ENCODE results near the gene GFY.
"Not testable (repeated sequence)": the region's sequence is repeated elsewhere in the genome, so short reads cannot be mapped to it uniquely, and the experiment has no call there.

The GFY gene

GRCh38 chr19:49447485-49448431 lies 22.6 kb downstream of the GFY start:
- no peak for DNase-seq

GRCh38 chr19:49448432-49448786 lies 23.2 kb downstream of the GFY start:
- DNase-seq: no peak

- no peak for DNase-seq
Observed at GRCh38 chr19:49450405-49450804, 25.2 kb downstream of the GFY start.

GRCh38 chr19:49451430-49452181 lies 26.4 kb downstream of the GFY start, which contains the start of gene PIH1D1:
Gene PIH1D1, minus strand, starts transcription at chr19:49451814. Its CDS starts 240 bp downstream, at chr19:49451574.
- DNase-seq: peak; percentile 99

GRCh38 chr19:49453013-49453756 lies 28.0 kb downstream of the GFY start, which contains the start of gene ALDH16A1:
Gene ALDH16A1, plus strand, starts transcription at chr19:49453225. Its CDS starts 107 bp downstream, at chr19:49453332.
- DNase-seq: peak; percentile 94

GRCh38 chr19:49453757-49454240 lies 28.6 kb downstream of the GFY start:
- no peak for DNase-seq

GRCh38 chr19:49455773-49456172 lies 30.6 kb downstream of the GFY start:
- no peak for DNase-seq

- DNase-seq: no peak
Observed at GRCh38 chr19:49456326-49456725, 31.1 kb downstream of the GFY start.

- no peak for DNase-seq
Observed at GRCh38 chr19:49458567-49458903, 33.3 kb downstream of the GFY start.

- DNase-seq: no peak
Observed at GRCh38 chr19:49459388-49459787, 34.2 kb downstream of the GFY start.

GRCh38 chr19:49461130-49461529 lies 35.9 kb downstream of the GFY start:
- DNase-seq: not testable (repeated sequence)

- DNase-seq: no peak
Observed at GRCh38 chr19:49461656-49462055, 36.5 kb downstream of the GFY start.

- DNase-seq: no peak
Observed at GRCh38 chr19:49462492-49462891, 37.3 kb downstream of the GFY start.

- DNase-seq: no peak
Observed at GRCh38 chr19:49463960-49464740, 39.0 kb downstream of the GFY start.

GRCh38 chr19:49465371-49465770 lies 40.2 kb downstream of the GFY start:
- DNase-seq: no peak

GRCh38 chr19:49468199-49468598 lies 43.0 kb downstream of the GFY start:
- DNase-seq: no peak

- DNase-seq: peak; percentile 70
Observed at GRCh38 chr19:49468746-49469447, 43.7 kb downstream of the GFY start.

GRCh38 chr19:49469828-49470614 lies 44.8 kb downstream of the GFY start:
- peak; percentile 80 for DNase-seq

GRCh38 chr19:49470615-49470978 lies 45.4 kb downstream of the GFY start:
- DNase-seq: no peak

GRCh38 chr19:49472936-49473335 lies 47.7 kb downstream of the GFY start:
- DNase-seq: no peak

GRCh38 chr19:49473501-49473867 lies 48.3 kb downstream of the GFY start:
- not testable (repeated sequence) for DNase-seq

Measured in GF-D8 (cell line).